Ishikawa (cell line): ENCODE data around the gene TEX54.
A peak's percentile ranks its signal among the peaks of the same experiment; 100 is the strongest.

Experiments
- CEBPB ChIP-seq: IDR thresholded peaks from 2 replicates; pipeline ENCODE4 v1.6.1; 2012
- CREB1 ChIP-seq: IDR thresholded peaks from 2 replicates; pipeline ENCODE4 v1.6.1; 2012; ENCODE audit warnings: low read depth
- EGR1 ChIP-seq: IDR thresholded peaks from 2 replicates; pipeline ENCODE4 v1.6.1; 2012
- EP300 ChIP-seq: IDR thresholded peaks from 2 replicates; pipeline ENCODE4 v1.6.1; 2012; ENCODE audit warnings: borderline replicate concordance
- FOXM1 ChIP-seq: IDR thresholded peaks from 2 replicates; pipeline ENCODE4 v1.6.1; 2012; ENCODE audit warnings: low read depth, borderline replicate concordance
- MAX ChIP-seq: IDR thresholded peaks from 2 replicates; pipeline ENCODE4 v1.6.1; 2012
- NFIC ChIP-seq: IDR thresholded peaks from 2 replicates; pipeline ENCODE4 v1.6.1; 2012
- RAD21 ChIP-seq: IDR thresholded peaks from 2 replicates; pipeline ENCODE4 v1.6.1; 2012; ENCODE audit warnings: low read depth
- TAF1 ChIP-seq: IDR thresholded peaks from 2 replicates; pipeline ENCODE4 v1.6.1; 2012; ENCODE audit warnings: low read depth, mild to moderate bottlenecking
- TCF12 ChIP-seq: IDR thresholded peaks from 2 replicates; pipeline ENCODE4 v1.6.1; 2012; ENCODE audit warnings: low read depth
- TEAD4 ChIP-seq: IDR thresholded peaks from 2 replicates; pipeline ENCODE4 v1.6.1; 2012
- YY1 ChIP-seq: IDR thresholded peaks from 2 replicates; pipeline ENCODE4 v1.6.1; 2012; ENCODE audit warnings: low read depth
- ZBTB7A ChIP-seq: IDR thresholded peaks from 2 replicates; pipeline ENCODE4 v1.6.1; 2012; ENCODE audit warnings: low read depth
- TF ChIP-seq, protein P1 (sequence below): IDR thresholded peaks from 2 replicates; pipeline ENCODE4 v1.6.1; 2012
- TF ChIP-seq, protein P2 (sequence below): IDR thresholded peaks from 2 replicates; pipeline ENCODE4 v1.6.1; 2012; ENCODE audit warnings: low read depth, mild to moderate bottlenecking

The TEX54 gene

GRCh38 chr11:62874851-62875250, 42.2 kb upstream of the TEX54 start:
- no peak for TF ChIP-seq FOXM1
- no peak for TF ChIP-seq TAF1
- TF ChIP-seq EP300 = no peak
- TF ChIP-seq ZBTB7A = no peak
- TF ChIP-seq YY1 = no peak
- TF ChIP-seq, protein P1, sequence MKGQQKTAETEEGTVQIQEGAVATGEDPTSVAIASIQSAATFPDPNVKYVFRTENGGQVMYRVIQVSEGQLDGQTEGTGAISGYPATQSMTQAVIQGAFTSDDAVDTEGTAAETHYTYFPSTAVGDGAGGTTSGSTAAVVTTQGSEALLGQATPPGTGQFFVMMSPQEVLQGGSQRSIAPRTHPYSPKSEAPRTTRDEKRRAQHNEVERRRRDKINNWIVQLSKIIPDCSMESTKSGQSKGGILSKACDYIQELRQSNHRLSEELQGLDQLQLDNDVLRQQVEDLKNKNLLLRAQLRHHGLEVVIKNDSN = no peak
- no peak for TF ChIP-seq CEBPB
- no peak for TF ChIP-seq RAD21
- TF ChIP-seq, protein P2, sequence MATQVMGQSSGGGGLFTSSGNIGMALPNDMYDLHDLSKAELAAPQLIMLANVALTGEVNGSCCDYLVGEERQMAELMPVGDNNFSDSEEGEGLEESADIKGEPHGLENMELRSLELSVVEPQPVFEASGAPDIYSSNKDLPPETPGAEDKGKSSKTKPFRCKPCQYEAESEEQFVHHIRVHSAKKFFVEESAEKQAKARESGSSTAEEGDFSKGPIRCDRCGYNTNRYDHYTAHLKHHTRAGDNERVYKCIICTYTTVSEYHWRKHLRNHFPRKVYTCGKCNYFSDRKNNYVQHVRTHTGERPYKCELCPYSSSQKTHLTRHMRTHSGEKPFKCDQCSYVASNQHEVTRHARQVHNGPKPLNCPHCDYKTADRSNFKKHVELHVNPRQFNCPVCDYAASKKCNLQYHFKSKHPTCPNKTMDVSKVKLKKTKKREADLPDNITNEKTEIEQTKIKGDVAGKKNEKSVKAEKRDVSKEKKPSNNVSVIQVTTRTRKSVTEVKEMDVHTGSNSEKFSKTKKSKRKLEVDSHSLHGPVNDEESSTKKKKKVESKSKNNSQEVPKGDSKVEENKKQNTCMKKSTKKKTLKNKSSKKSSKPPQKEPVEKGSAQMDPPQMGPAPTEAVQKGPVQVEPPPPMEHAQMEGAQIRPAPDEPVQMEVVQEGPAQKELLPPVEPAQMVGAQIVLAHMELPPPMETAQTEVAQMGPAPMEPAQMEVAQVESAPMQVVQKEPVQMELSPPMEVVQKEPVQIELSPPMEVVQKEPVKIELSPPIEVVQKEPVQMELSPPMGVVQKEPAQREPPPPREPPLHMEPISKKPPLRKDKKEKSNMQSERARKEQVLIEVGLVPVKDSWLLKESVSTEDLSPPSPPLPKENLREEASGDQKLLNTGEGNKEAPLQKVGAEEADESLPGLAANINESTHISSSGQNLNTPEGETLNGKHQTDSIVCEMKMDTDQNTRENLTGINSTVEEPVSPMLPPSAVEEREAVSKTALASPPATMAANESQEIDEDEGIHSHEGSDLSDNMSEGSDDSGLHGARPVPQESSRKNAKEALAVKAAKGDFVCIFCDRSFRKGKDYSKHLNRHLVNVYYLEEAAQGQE = no peak
- TF ChIP-seq CREB1 = no peak
- no peak for TF ChIP-seq MAX
- TF ChIP-seq EGR1 = no peak
- no peak for TF ChIP-seq NFIC
- TF ChIP-seq TEAD4 = no peak
- TF ChIP-seq TCF12 = no peak

- TF ChIP-seq NFIC = 0 out of 2 replicates have a peak, but pooled peaks have one; percentile 19
- TF ChIP-seq TEAD4 = no peak
Measured at GRCh38 chr11:62865635-62866034, 33.0 kb upstream of the TEX54 start.

GRCh38 chr11:62863687-62864335, 31.2 kb upstream of the TEX54 start:
- no peak for TF ChIP-seq CEBPB
- no peak for TF ChIP-seq TCF12

GRCh38 chr11:62860835-62861563, 28.4 kb upstream of the TEX54 start:
- TF ChIP-seq EGR1 = no peak
- TF ChIP-seq EP300 = no peak
- TF ChIP-seq CREB1 = no peak
- TF ChIP-seq, protein P2 = no peak
- TF ChIP-seq RAD21 = no peak
- TF ChIP-seq TCF12 = no peak
- no peak for TF ChIP-seq NFIC
- TF ChIP-seq CEBPB = no peak
- TF ChIP-seq TAF1 = no peak
- TF ChIP-seq YY1 = no peak
- TF ChIP-seq TEAD4 = no peak
- TF ChIP-seq, protein P1 = no peak

DNA sequence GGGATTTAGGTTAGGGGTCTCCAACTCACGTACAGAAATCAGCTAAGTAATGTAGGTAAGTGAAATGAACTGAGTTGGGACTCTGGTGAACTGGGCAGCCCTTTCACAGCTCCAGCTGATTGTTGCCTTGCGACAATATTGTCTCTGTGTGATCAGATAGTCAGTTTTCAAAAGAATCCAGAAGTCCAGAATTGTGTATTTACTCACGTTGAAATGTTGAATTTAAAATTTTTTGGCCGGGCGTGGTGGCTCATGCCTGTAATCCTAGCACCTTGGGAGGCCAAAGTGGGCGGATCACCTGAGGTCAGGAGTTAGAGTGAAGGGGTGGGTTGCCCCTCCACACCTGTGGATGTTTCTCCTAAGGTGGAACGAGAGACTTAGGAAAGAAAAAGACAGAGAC, 25.6 kb upstream of the TEX54 start:
- TF ChIP-seq FOXM1 (no peak), CREB1 (no peak), ZBTB7A (no peak), EP300 (no peak), YY1 (no peak), NFIC (no peak)
- TF ChIP-seq, protein P2 = no peak
- TF ChIP-seq, protein P1 = no peak
